ENCODE results near the gene PORCN. TPM values are rescaled to one million over a fixed set of nuclear protein-coding genes. Genes with fewer than 3 reads are reported as not detected.

The PORCN gene
- polyA plus RNA-seq, 1 experiment: 8.4 TPM

DNA sequence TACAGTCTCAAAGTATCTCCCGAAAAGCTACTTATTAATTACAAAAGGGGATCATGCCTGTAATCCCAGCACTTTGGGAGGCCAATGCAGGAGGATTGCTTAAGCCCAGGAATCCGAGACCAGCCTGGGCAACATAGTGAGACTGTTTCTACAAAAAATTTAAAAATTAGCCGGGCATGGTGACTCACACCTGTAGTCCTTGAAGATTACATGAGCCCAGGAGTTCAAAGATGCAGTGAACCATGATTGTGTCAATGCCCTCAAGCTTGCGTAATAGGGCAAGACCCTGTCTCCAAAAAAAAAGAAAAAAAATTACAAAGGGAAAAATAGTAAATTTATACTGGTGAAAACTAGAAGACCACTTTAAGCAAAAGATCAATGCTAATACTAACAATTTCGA lies 3.3 kb upstream of the PORCN start:
- Histone ChIP-seq H3K27ac (ENCODE audit: low read depth, low read length) (no peak overlapping the region), H3K4me3 (ENCODE audit: low read depth, low read length) (no peak overlapping the region), H3K27me3 (ENCODE audit: control insufficient read depth, insufficient read depth, low read length) (no peaks in the 10 kb centered on the region), H3K9me3 (ENCODE audit: control insufficient read depth, insufficient read depth, low read length) (no peaks in the 10 kb centered on the region)
- DNase-seq (ENCODE audit: low read depth, low spot score): no peak
- ChIA-PET POLR2A (no interaction called here), CTCF (no interaction called here)
- TF ChIP-seq, protein P1, sequence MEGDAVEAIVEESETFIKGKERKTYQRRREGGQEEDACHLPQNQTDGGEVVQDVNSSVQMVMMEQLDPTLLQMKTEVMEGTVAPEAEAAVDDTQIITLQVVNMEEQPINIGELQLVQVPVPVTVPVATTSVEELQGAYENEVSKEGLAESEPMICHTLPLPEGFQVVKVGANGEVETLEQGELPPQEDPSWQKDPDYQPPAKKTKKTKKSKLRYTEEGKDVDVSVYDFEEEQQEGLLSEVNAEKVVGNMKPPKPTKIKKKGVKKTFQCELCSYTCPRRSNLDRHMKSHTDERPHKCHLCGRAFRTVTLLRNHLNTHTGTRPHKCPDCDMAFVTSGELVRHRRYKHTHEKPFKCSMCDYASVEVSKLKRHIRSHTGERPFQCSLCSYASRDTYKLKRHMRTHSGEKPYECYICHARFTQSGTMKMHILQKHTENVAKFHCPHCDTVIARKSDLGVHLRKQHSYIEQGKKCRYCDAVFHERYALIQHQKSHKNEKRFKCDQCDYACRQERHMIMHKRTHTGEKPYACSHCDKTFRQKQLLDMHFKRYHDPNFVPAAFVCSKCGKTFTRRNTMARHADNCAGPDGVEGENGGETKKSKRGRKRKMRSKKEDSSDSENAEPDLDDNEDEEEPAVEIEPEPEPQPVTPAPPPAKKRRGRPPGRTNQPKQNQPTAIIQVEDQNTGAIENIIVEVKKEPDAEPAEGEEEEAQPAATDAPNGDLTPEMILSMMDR (IDR thresholded peaks at IDR 0.05; ENCODE audit: low read depth, low read length): no peak

DNA sequence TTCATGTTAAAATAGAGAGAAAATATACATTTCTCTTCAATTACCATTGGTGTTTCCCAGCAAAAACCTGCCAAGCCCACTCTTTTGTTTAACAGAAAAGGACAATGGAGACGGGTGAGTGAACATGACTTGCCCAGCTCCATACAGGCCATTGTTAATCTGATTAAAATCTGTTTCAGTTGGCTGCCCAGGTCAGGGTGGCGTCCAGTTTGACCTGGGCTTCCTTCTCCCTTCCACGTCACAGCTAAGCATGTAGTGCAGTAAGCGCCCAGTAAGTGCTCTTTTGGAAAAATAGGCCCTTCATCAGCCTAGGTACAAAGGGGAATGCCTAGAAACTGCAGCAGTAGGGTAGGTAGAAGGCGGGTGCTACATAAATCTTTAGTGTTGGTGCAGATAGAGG lies 1.5 kb upstream of the PORCN start:
- Histone ChIP-seq H3K9me3 (ENCODE audit: control insufficient read depth, insufficient read depth, low read length) (no peaks in the 10 kb centered on the region), H3K4me3 (ENCODE audit: low read depth, low read length) (no peak overlapping the region), H3K27me3 (ENCODE audit: control insufficient read depth, insufficient read depth, low read length) (no peaks in the 10 kb centered on the region), H3K27ac (ENCODE audit: low read depth, low read length) (no peak overlapping the region)
- TF ChIP-seq, protein P1 (IDR thresholded peaks at IDR 0.05; ENCODE audit: low read depth, low read length): no peak
- ChIA-PET POLR2A (no interaction called here), CTCF (no interaction called here)
- no peak for DNase-seq (ENCODE audit: low read depth, low spot score)

- TF ChIP-seq, protein P1 (IDR thresholded peaks at IDR 0.05; ENCODE audit: low read depth, low read length): no peak
- no peaks in the 10 kb centered on the region for H3K27me3 ChIP-seq (ENCODE audit: control insufficient read depth, insufficient read depth, low read length)
- no peak for DNase-seq (ENCODE audit: low read depth, low spot score)
- H3K9me3 ChIP-seq (ENCODE audit: control insufficient read depth, insufficient read depth, low read length): no peaks in the 10 kb centered on the region
- POLR2A ChIA-PET: no interaction called here
- peak overlapping the region; percentile 76 for H3K4me3 ChIP-seq (ENCODE audit: low read depth, low read length)
- H3K27ac ChIP-seq (ENCODE audit: low read depth, low read length): no peak overlapping the region
- CTCF ChIA-PET: no interaction called here
Observed at GRCh38 chrX:48509245-48509590, 426 bp downstream of the PORCN start.

GRCh38 chrX:48509619-48510018 lies 827 bp downstream of the PORCN start:
- Histone ChIP-seq H3K27ac (ENCODE audit: low read depth, low read length) (no peak overlapping the region), H3K27me3 (ENCODE audit: control insufficient read depth, insufficient read depth, low read length) (no peaks in the 10 kb centered on the region), H3K4me3 (ENCODE audit: low read depth, low read length) (peak overlapping the region; percentile 76), H3K9me3 (ENCODE audit: control insufficient read depth, insufficient read depth, low read length) (no peaks in the 10 kb centered on the region)
- ChIA-PET CTCF (no interaction called here), POLR2A (no interaction called here)
- DNase-seq (ENCODE audit: low read depth, low spot score): no peak
- TF ChIP-seq, protein P1 (IDR thresholded peaks at IDR 0.05; ENCODE audit: low read depth, low read length): no peak

- H3K9me3 ChIP-seq (ENCODE audit: control insufficient read depth, insufficient read depth, low read length): no peaks in the 10 kb centered on the region
- TF ChIP-seq, protein P1 (IDR thresholded peaks at IDR 0.05; ENCODE audit: low read depth, low read length): peak; percentile 51
- no peak for DNase-seq (ENCODE audit: low read depth, low spot score)
- H3K27ac ChIP-seq (ENCODE audit: low read depth, low read length): no peak overlapping the region
- no peaks in the 10 kb centered on the region for H3K27me3 ChIP-seq (ENCODE audit: control insufficient read depth, insufficient read depth, low read length)
- ChIA-PET CTCF (no interaction called here), POLR2A (no interaction called here)
- no peak overlapping the region for H3K4me3 ChIP-seq (ENCODE audit: low read depth, low read length)
Observed at GRCh38 chrX:48511560-48511959, 2.8 kb downstream of the PORCN start.
